DOHH2 (cell line): ENCODE measurements around the gene NPAS2.
A peak's percentile ranks its signal among the peaks of the same experiment; 100 is the strongest.

Source experiments
- CTCF ChIP-seq: fragments of 200-600 bp; sonication (generic); IDR thresholded peaks from one replicate; pipeline ENCODE4 v1.5.1; 2014; ENCODE audit warnings: antibody characterized with exemption, mild to moderate bottlenecking, low read depth, low read length; ENCODE audit not compliant: poor library complexity, severe bottlenecking
- EZH2phosphoT487 ChIP-seq: fragments of 200-600 bp; sonication (generic); IDR thresholded peaks from 2 replicates; pipeline ENCODE4 v1.6.1; 2017; ENCODE audit warnings: borderline replicate concordance, mild to moderate bottlenecking, antibody characterized with exemption, low read length, moderate library complexity, mixed read lengths

- TF ChIP-seq EZH2phosphoT487 (no peak), CTCF (peak; percentile 88)
These were observed 192.8 kb downstream of the NPAS2 start for GRCh38 chr2:101012706-101013181.
